GM23248 (cell line): ENCODE measurements around the gene ARHGAP25. TPM values are rescaled to one million over a fixed set of nuclear protein-coding genes. Genes with fewer than 3 reads are reported as not detected.

ENCODE experiments used
- DNase-seq: peaks from one replicate; pipeline ENCODE4 v3.0.0-alpha.2; 2015
- H2AFZ ChIP-seq: fragments of 200-600 bp; sonication (generic); 2 replicates; pipeline ENCODE4 v1.6.1; 2016; ENCODE audit warnings: antibody characterized with exemption
- H3F3A ChIP-seq: fragments of 200-600 bp; sonication (generic); 2 replicates; pipeline ENCODE4 v1.6.1; 2016; ENCODE audit warnings: mild to moderate bottlenecking, antibody characterized with exemption, mixed run types; ENCODE audit not compliant: insufficient read depth
- H3K27ac ChIP-seq: fragments of 200-600 bp; sonication (generic); 2 replicates; pipeline ENCODE4 v1.5.1; 2016; ENCODE audit warnings: mild to moderate bottlenecking
- H3K27me3 ChIP-seq: fragments of 200-600 bp; sonication (generic); replicated peaks from 2 replicates; pipeline ENCODE4 v1.6.1; 2016; ENCODE audit warnings: mild to moderate bottlenecking; ENCODE audit not compliant: insufficient read depth
- H3K36me3 ChIP-seq: fragments of 200-600 bp; sonication (generic); 2 replicates; pipeline ENCODE4 v1.6.1; 2016; ENCODE audit warnings: low read depth, mild to moderate bottlenecking
- H3K4me1 ChIP-seq: fragments of 200-600 bp; sonication (generic); 2 replicates; pipeline ENCODE4 v1.6.1; 2016; ENCODE audit warnings: mild to moderate bottlenecking; ENCODE audit not compliant: insufficient read depth
- H3K4me2 ChIP-seq: fragments of 200-600 bp; sonication (generic); one replicate; pipeline ENCODE4 v1.6.1; 2016; ENCODE audit warnings: mild to moderate bottlenecking; ENCODE audit not compliant: unreplicated experiment
- H3K4me3 ChIP-seq: fragments of 200-600 bp; sonication (generic); 2 replicates; pipeline ENCODE4 v1.5.1; 2016; ENCODE audit warnings: mild to moderate bottlenecking
- H3K79me2 ChIP-seq: fragments of 200-600 bp; sonication (generic); 2 replicates; pipeline ENCODE4 v1.6.1; 2016; ENCODE audit warnings: mild to moderate bottlenecking; ENCODE audit not compliant: insufficient read depth
- H3K9ac ChIP-seq: fragments of 200-600 bp; sonication (generic); 2 replicates; pipeline ENCODE4 v1.6.1; 2016; ENCODE audit warnings: mild to moderate bottlenecking
- H3K9me2 ChIP-seq: fragments of 200-600 bp; sonication (generic); 2 replicates; pipeline ENCODE4 v1.6.1; 2016; ENCODE audit warnings: mixed run types, mild to moderate bottlenecking, moderate library complexity; ENCODE audit not compliant: insufficient read depth
- H3K9me3 ChIP-seq: fragments of 200-600 bp; sonication (generic); one replicate; pipeline ENCODE4 v1.6.1; 2017; ENCODE audit warnings: low read depth
- H4K20me1 ChIP-seq: fragments of 200-600 bp; sonication (generic); 2 replicates; pipeline ENCODE4 v1.6.0; 2016; ENCODE audit not compliant: insufficient read depth
- EZH2 ChIP-seq: fragments of 200-600 bp; sonication (generic); IDR thresholded peaks from 2 replicates; pipeline ENCODE4 v1.6.1; 2018; ENCODE audit warnings: antibody characterized with exemption, mild to moderate bottlenecking; ENCODE audit not compliant: insufficient read depth, poor library complexity, severe bottlenecking
- EZH2phosphoT487 ChIP-seq: fragments of 200-600 bp; sonication (generic); IDR thresholded peaks from 2 replicates; pipeline ENCODE4 v1.6.1; 2018; ENCODE audit warnings: antibody characterized with exemption, moderate library complexity, mild to moderate bottlenecking, low read depth; ENCODE audit not compliant: insufficient read depth
- WGBS, 2 experiments: methylation state at CpG; one replicate each; pipeline ENCODE4 v1.1.6; 2015 to 2017; ENCODE audit warnings: low lambda C conversion rate in 2 of 2, low coverage in 1 of 2; ENCODE audit errors: missing lambda C conversion rate in 2 of 2; 5-methylcytosine and 5-hydroxymethylcytosine counted together
- in situ Hi-C: fragments of 300-500 bp; cut with MboI; formaldehyde crosslinking; loops from 2 replicates; pipeline ENCODE4 v1.15.0; 2020
- polyA plus RNA-seq: library from polyadenylated mRNA; unstranded; fragments of >200 nt; fragmentation: Nextera tagmentation; extraction: Ambion mirVana; gene quantifications from 2 replicates; pipeline ENCODE4 v1.2.1, GENCODE V29; 2016
- total RNA-seq: library from RNA; depleted of rRNA; stranded (reverse); fragments of >200 nt; shearing (Covaris generic); gene quantifications from 2 replicates; pipeline ENCODE4 v1.2.3, GENCODE V29; 2014

The ARHGAP25 gene
- total and polyA plus RNA-seq, 2 experiments from 2014 or later, result not detected

DNA sequence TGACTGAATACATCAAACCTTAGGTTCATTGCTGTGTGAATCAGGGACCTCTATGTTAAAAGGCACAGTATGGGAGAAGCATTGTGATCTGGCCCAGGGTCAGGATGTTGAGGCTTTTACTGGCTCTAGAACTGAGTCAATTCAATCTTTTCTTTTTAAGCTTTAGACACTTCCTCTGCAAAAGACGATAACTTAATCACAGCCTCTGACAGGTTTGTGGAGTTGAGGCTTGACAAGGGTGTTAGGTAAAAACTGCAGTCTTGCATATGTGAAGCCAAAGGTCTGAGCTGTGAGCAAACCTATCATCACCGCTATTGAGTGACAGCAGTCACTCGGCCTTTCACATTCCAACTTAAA is 17.3 kb upstream of the ARHGAP25 start:
- Histone ChIP-seq H2AFZ (no peak overlapping the region), H3F3A (no peaks in the 10 kb centered on the region), H3K27me3 (peaks cover 23% of the 10 kb centered on the region), H3K9me2 (no peaks in the 10 kb centered on the region), H3K4me2 (no peak overlapping the region), H3K79me2 (no peaks in the 10 kb centered on the region), H4K20me1 (no peaks in the 10 kb centered on the region), H3K4me1 (no peaks in the 10 kb centered on the region), H3K9ac (no peak overlapping the region), H3K4me3 (no peak overlapping the region), H3K27ac (no peak overlapping the region), H3K36me3 (no peaks in the 10 kb centered on the region), H3K9me3 (no peaks in the 10 kb centered on the region)
- TF ChIP-seq EZH2 (no peak), EZH2phosphoT487 (no peak)
- WGBS, 2 experiments, result 75 to 76% methylated on average over 3 of the region's 3 CpGs
- in situ Hi-C loops, result loop anchor here (25.0 kb wide), 1 partner anchor 230 kb away; no protein-coding TSS in a partner anchor
- no peak for DNase-seq

GRCh38 chr2:68719912-68720311 is 14.7 kb upstream of the ARHGAP25 start:
- 74 to 77% methylated on average over 4 of the region's 4 CpGs for WGBS, 2 experiments
- Histone ChIP-seq H3K4me2 (no peak overlapping the region), H3K4me3 (no peak overlapping the region), H3K79me2 (no peaks in the 10 kb centered on the region), H3K9me2 (no peaks in the 10 kb centered on the region), H4K20me1 (no peaks in the 10 kb centered on the region), H3F3A (no peaks in the 10 kb centered on the region), H3K27me3 (peaks cover 16% of the 10 kb centered on the region), H3K36me3 (no peaks in the 10 kb centered on the region), H3K27ac (no peak overlapping the region), H3K9ac (no peak overlapping the region), H3K9me3 (no peaks in the 10 kb centered on the region), H3K4me1 (no peaks in the 10 kb centered on the region), H2AFZ (no peak overlapping the region)
- DNase-seq, result no peak
- TF ChIP-seq EZH2 (no peak), EZH2phosphoT487 (no peak)
- in situ Hi-C loops, result loop anchor here (25.0 kb wide), 1 partner anchor 233 kb away; no protein-coding TSS in a partner anchor

DNA sequence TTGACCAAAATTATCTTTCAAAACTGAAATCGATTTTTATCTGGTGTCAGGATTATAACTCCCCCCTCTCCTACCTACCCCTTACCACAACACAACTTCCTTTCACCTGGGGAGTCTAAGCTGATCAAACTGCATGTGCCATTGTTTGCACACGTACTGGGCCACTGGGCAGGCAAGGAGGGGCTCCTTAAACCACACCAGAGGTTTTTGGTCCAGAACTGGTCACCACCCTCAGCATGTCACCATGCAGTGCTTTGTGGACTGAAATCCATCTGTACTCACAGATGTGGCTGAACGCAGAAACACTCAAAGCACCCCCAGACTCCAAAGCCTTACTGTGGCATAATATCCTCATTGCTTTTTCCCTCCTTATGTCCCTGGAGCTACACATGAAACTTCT is 13.9 kb upstream of the ARHGAP25 start:
- Histone ChIP-seq H2AFZ (no peak overlapping the region), H3K36me3 (no peaks in the 10 kb centered on the region), H3K79me2 (no peaks in the 10 kb centered on the region), H3K4me2 (no peak overlapping the region), H3K9me3 (no peaks in the 10 kb centered on the region), H3F3A (no peaks in the 10 kb centered on the region), H3K27me3 (peaks cover 16% of the 10 kb centered on the region), H4K20me1 (no peaks in the 10 kb centered on the region), H3K4me1 (no peaks in the 10 kb centered on the region), H3K4me3 (no peak overlapping the region), H3K9ac (no peak overlapping the region), H3K9me2 (no peaks in the 10 kb centered on the region), H3K27ac (no peak overlapping the region)
- TF ChIP-seq EZH2 (no peak), EZH2phosphoT487 (no peak)
- WGBS, 2 experiments, result 35 to 36% methylated on average over 3 of the region's 3 CpGs
- in situ Hi-C loops, result loop anchor here (25.0 kb wide), 1 partner anchor 233 kb away; no protein-coding TSS in a partner anchor
- no peak for DNase-seq

DNA sequence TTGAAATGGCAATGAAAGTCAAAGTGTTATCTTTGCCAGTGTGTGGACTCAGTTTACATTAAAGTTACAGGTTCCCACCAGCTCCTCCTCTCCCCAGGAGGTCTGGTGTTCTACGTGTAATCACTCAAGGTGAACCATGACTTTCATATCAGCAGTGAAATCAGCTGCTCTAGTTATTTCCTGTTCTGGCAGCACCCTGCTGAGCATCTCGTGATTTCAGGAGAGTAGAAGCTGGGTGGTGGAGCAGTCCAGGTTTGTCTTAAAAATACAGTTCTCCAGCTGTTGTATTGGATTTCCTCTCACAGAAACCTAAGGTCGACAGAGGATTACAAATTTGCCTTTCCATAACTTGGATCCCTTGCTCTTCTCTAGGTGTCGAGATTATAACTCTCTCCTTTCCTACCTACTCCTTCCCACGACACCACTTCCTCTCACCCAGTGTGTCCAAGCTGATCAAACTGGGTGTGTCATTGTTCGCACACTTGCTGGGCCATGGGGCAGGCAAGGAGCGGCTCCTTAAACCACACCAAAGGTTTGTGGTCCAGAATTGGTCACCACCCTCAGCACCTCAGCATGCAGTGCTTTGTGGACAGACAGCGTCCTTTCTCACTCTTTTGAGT is 13.0 kb upstream of the ARHGAP25 start:
- in situ Hi-C loops, result loop anchor here (25.0 kb wide), 1 partner anchor 234 kb away; no protein-coding TSS in a partner anchor
- H3K4me2 ChIP-seq, result no peak overlapping the region

More for the DNA sequence above, 13.0 kb upstream of the ARHGAP25 start:
- H3K36me3 ChIP-seq, result no peaks in the 10 kb centered on the region
- no peak overlapping the region for H3K4me3 ChIP-seq
- WGBS, 2 experiments, result 57 to 58% methylated on average over 8 of the region's 8 CpGs
- DNase-seq, result no peak
- H3K27ac ChIP-seq, result no peak overlapping the region
- peaks cover 12% of the 10 kb centered on the region for H3K27me3 ChIP-seq
- TF ChIP-seq EZH2 (no peak), EZH2phosphoT487 (no peak)
- H2AFZ ChIP-seq, result no peak overlapping the region
- no peaks in the 10 kb centered on the region for H3K79me2 ChIP-seq
- H3K9me3 ChIP-seq, result no peaks in the 10 kb centered on the region
- no peaks in the 10 kb centered on the region for H3K9me2 ChIP-seq
- H3F3A ChIP-seq, result no peaks in the 10 kb centered on the region
- no peaks in the 10 kb centered on the region for H4K20me1 ChIP-seq
- no peak overlapping the region for H3K9ac ChIP-seq
- H3K4me1 ChIP-seq, result no peaks in the 10 kb centered on the region
